IMR-90 (cell line): Measurements from ENCODE around the gene NFKBIE. TPM values are rescaled to one million over a fixed set of nuclear protein-coding genes. Genes with fewer than 3 reads are reported as not detected.

Experiments used
- ATAC-seq: fragments of 200-7000 bp; cut with Tn5 transposase; 2 replicates; pipeline ENCODE4 v1.9.1; 2020; ENCODE audit warnings: low read depth, mild to moderate bottlenecking, moderate library complexity
- BruUV-seq: library from RNA; stranded (reverse); fragments of 400-500 nt; replicated peaks from 2 replicates; lab custom pipeline; 2021; lab: Mats Ljungman, UMichigan
- CTCF ChIA-PET: fragments of 300-600 bp; formaldehyde crosslinking; extraction: SDS; loops from one replicate; lab custom pipeline; 2021; ENCODE audit warnings: antibody characterized with exemption; lab: Yijun Ruan, JAX
- POLR2A ChIA-PET: fragments of 300-600 bp; sonication (Branson Sonifier 250); formaldehyde crosslinking; loops from one replicate; lab custom pipeline; 2022; ENCODE audit warnings: antibody characterized with exemption; ENCODE audit not compliant: unreplicated experiment; lab: Charles Lee
- DNase-seq: peaks from one replicate; pipeline ENCODE4 v3.0.0; 2013
- H2AFZ ChIP-seq: replicated peaks from 2 replicates; pipeline ENCODE3; 2013; ENCODE audit warnings: low read length, mild to moderate bottlenecking; ENCODE audit not compliant: poor library complexity
- H2AK5ac ChIP-seq: 2 replicates; pipeline ENCODE4 v1.6.1; 2013; ENCODE audit warnings: low read depth, low read length, inconsistent platforms
- H2AK9ac ChIP-seq: replicated peaks from 2 replicates; pipeline ENCODE3; 2013; ENCODE audit warnings: mild to moderate bottlenecking, low read depth, low read length, moderate library complexity; ENCODE audit not compliant: poor library complexity
- H2BK120ac ChIP-seq: 2 replicates; pipeline ENCODE4 v1.6.1; 2013; ENCODE audit warnings: low read depth, low read length, inconsistent platforms
- H2BK15ac ChIP-seq: 3 replicates; pipeline ENCODE4 v1.6.1; 2013; ENCODE audit warnings: low read depth, low read length, inconsistent platforms
- H2BK20ac ChIP-seq: 2 replicates; pipeline ENCODE4 v1.6.1; 2013; ENCODE audit warnings: low read depth, mild to moderate bottlenecking, inconsistent platforms, low read length, moderate library complexity
- H2BK5ac ChIP-seq: 2 replicates; pipeline ENCODE4 v1.6.1; 2013; ENCODE audit warnings: mild to moderate bottlenecking, low read depth, low read length, inconsistent platforms; ENCODE audit not compliant: poor library complexity, severe bottlenecking
- H3K14ac ChIP-seq: replicated peaks from 2 replicates; pipeline ENCODE4 v1.6.1; 2013; ENCODE audit warnings: low read depth, low read length, inconsistent platforms
- H3K18ac ChIP-seq: 2 replicates; pipeline ENCODE4 v1.6.1; 2013; ENCODE audit warnings: low read depth, low read length, control low read depth
- H3K23ac ChIP-seq: 2 replicates; pipeline ENCODE4 v1.6.1; 2013; ENCODE audit warnings: low read depth, low read length, inconsistent platforms
- H3K27ac ChIP-seq: 2 replicates; pipeline ENCODE4 v1.5.1; 2013; ENCODE audit warnings: mild to moderate bottlenecking, control low read depth, low read length; ENCODE audit not compliant: insufficient read depth
- H3K27me3 ChIP-seq: 2 replicates; pipeline ENCODE4 v1.6.1; 2013; ENCODE audit warnings: low read length; ENCODE audit not compliant: control insufficient read depth, insufficient read depth
- H3K36me3 ChIP-seq: 2 replicates; pipeline ENCODE4 v1.6.1; 2013; ENCODE audit warnings: low read length, mixed read lengths; ENCODE audit not compliant: control insufficient read depth, insufficient read depth
- H3K4ac ChIP-seq: 2 replicates; pipeline ENCODE4 v1.6.1; 2013; ENCODE audit warnings: low read depth, low read length, inconsistent platforms
- H3K4me1 ChIP-seq: 2 replicates; pipeline ENCODE4 v1.6.1; 2013; ENCODE audit warnings: low read length, mixed read lengths; ENCODE audit not compliant: control insufficient read depth, insufficient read depth
- H3K4me2 ChIP-seq: 2 replicates; pipeline ENCODE4 v1.6.1; 2013; ENCODE audit warnings: low read depth, mild to moderate bottlenecking, control low read depth, low read length, moderate library complexity
- H3K4me3 ChIP-seq: 2 replicates; pipeline ENCODE4 v1.5.1; 2013; ENCODE audit warnings: low read depth, mild to moderate bottlenecking, control low read depth, low read length, moderate library complexity; ENCODE audit not compliant: insufficient read depth
- H3K56ac ChIP-seq: 2 replicates; pipeline ENCODE4 v1.6.1; 2013; ENCODE audit warnings: low read length, inconsistent platforms; ENCODE audit not compliant: insufficient read depth; ENCODE audit errors: extremely low read depth
- H3K79me1 ChIP-seq, 2 experiments: 2 replicates each; pipeline ENCODE4 v1.6.1; 2013; ENCODE audit warnings: low read length in 2 of 2, inconsistent platforms in 1 of 2, low read depth in 1 of 2
- H3K9ac ChIP-seq: 2 replicates; pipeline ENCODE4 v1.6.1; 2013; ENCODE audit warnings: low read depth, low read length, control low read depth
- H3K9me1 ChIP-seq: 2 replicates; pipeline ENCODE4 v1.6.1; 2013; ENCODE audit warnings: low read length, inconsistent platforms; ENCODE audit not compliant: insufficient read depth
- H3K9me3 ChIP-seq: 2 replicates; pipeline ENCODE4 v1.6.1; 2013; ENCODE audit warnings: low read length; ENCODE audit not compliant: control insufficient read depth, insufficient read depth
- H4K20me1 ChIP-seq: 2 replicates; pipeline ENCODE4 v1.6.1; 2013; ENCODE audit warnings: low read length, inconsistent platforms; ENCODE audit not compliant: insufficient read depth
- H4K5ac ChIP-seq: 2 replicates; pipeline ENCODE4 v1.6.1; 2013; ENCODE audit warnings: mild to moderate bottlenecking, low read depth, low read length, control low read depth
- H4K8ac ChIP-seq, 2 experiments: 2 replicates each; pipeline ENCODE4 v1.6.1; 2013; ENCODE audit warnings: low read depth in 2 of 2, low read length in 2 of 2, control low read depth in 1 of 2, inconsistent platforms in 1 of 2
- H4K91ac ChIP-seq: 2 replicates; pipeline ENCODE4 v1.6.1; 2013; ENCODE audit warnings: low read depth, low read length, inconsistent platforms; ENCODE audit not compliant: insufficient read depth
- BHLHE40 ChIP-seq: fragments of 150-350 bp; IDR thresholded peaks from 2 replicates; pipeline ENCODE4 v1.6.1; 2016; ENCODE audit warnings: mild to moderate bottlenecking, low read depth, low read length
- CEBPB ChIP-seq: IDR thresholded peaks from 2 replicates; pipeline ENCODE4 v1.6.1; 2012; ENCODE audit warnings: low read depth, low read length, improper control_type of control experiment
- CHD1 ChIP-seq: IDR thresholded peaks from 2 replicates; pipeline ENCODE4 v1.6.1; 2012; ENCODE audit warnings: low read depth, low read length, improper control_type of control experiment
- FOS ChIP-seq: fragments of 150-350 bp; IDR thresholded peaks from 2 replicates; pipeline ENCODE4 v1.6.1; 2016; ENCODE audit warnings: low read depth, low read length
- MAFK ChIP-seq: IDR thresholded peaks from 2 replicates; pipeline ENCODE4 v1.6.1; 2012; ENCODE audit warnings: low read depth, low read length, improper control_type of control experiment
- MAZ ChIP-seq: IDR thresholded peaks from 2 replicates; pipeline ENCODE4 v1.6.1; 2012; ENCODE audit warnings: low read depth, mild to moderate bottlenecking, low read length, improper control_type of control experiment, moderate library complexity, borderline replicate concordance
- MXI1 ChIP-seq: IDR thresholded peaks from 2 replicates; pipeline ENCODE4 v1.6.1; 2012; ENCODE audit warnings: low read depth, mild to moderate bottlenecking, low read length, moderate library complexity, borderline replicate concordance
- NFE2L2 ChIP-seq: fragments of 150-350 bp; IDR thresholded peaks from 2 replicates; pipeline ENCODE4 v1.6.1; 2016; ENCODE audit warnings: low read depth, mild to moderate bottlenecking, low read length
- POLR2A ChIP-seq: IDR thresholded peaks from 2 replicates; pipeline ENCODE4 v1.6.1; 2012; ENCODE audit warnings: mild to moderate bottlenecking, low read depth, low read length
- RAD21 ChIP-seq: IDR thresholded peaks from 2 replicates; pipeline ENCODE4 v1.6.1; 2012; ENCODE audit warnings: low read length, improper control_type of control experiment
- RCOR1 ChIP-seq: IDR thresholded peaks from 2 replicates; pipeline ENCODE4 v1.6.1; 2012; ENCODE audit warnings: mild to moderate bottlenecking, low read length, improper control_type of control experiment; ENCODE audit not compliant: insufficient replicate concordance
- RFX5 ChIP-seq: IDR thresholded peaks from 2 replicates; pipeline ENCODE4 v1.8.0; 2012; ENCODE audit warnings: low read depth, mild to moderate bottlenecking, low read length, moderate library complexity
- SMC3 ChIP-seq: fragments of 150-350 bp; IDR thresholded peaks from 2 replicates; pipeline ENCODE4 v1.6.1; 2016; ENCODE audit warnings: low read depth, mild to moderate bottlenecking, antibody characterized with exemption, low read length, moderate library complexity
- WGBS, 2 experiments: methylation state at CpG; one replicate each; pipeline versions ENCODE4 v1.1.5 to v1.1.7; 2013; ENCODE audit warnings: missing lambda C conversion rate in 2 of 2; ENCODE audit not compliant: insufficient read length in 1 of 2; ENCODE audit errors: extremely low coverage in 2 of 2; 5-methylcytosine and 5-hydroxymethylcytosine counted together
- dilution Hi-C: fragments of 300-500 bp; cut with HindIII; formaldehyde crosslinking; loops from one replicate; pipeline ENCODE4 v1.14.3; 2018; ENCODE audit warnings: low sequenced_read_pairs; ENCODE audit not compliant: unreplicated experiment
- in situ Hi-C: fragments of 300-500 bp; cut with MboI; formaldehyde crosslinking; loops from 3 replicates; pipeline ENCODE4 v1.14.3; 2019; ENCODE audit warnings: low sequenced_read_pairs, inconsistent platforms, mixed read lengths
- intact Hi-C: fragments of 100-400 bp; cut with micrococcal nuclease; formaldehyde crosslinking; loops from 2 replicates; pipeline ENCODE4 v1.10.0; 2022
- polyA plus RNA-seq, 3 experiments: library from polyadenylated mRNA; depleted of rRNA; stranded (reverse); fragments of >200 nt; gene quantifications; 2 replicates each; pipeline ENCODE4 v1.2.3, GENCODE V29; 2012; ENCODE audit warnings: low replicate concordance in 1 of 3
- total RNA-seq: library from RNA; depleted of rRNA; stranded (reverse); fragments of >200 nt; gene quantifications from 2 replicates; pipeline ENCODE4 v1.2.3, GENCODE V29; 2012
- TF ChIP-seq, protein P1 (sequence below): conservative IDR thresholded peaks from 2 replicates; pipeline ENCODE4 v1.5.1; 2012; ENCODE audit warnings: mild to moderate bottlenecking, low read depth, low read length, improper control_type of control experiment
- TF ChIP-seq, protein P2 (sequence below): fragments of 150-350 bp; IDR thresholded peaks from 2 replicates; pipeline ENCODE4 v1.6.1; 2017; ENCODE audit warnings: mild to moderate bottlenecking, antibody characterized with exemption, low read length, low read depth
- TF ChIP-seq, protein P3 (sequence below): fragments of 150-350 bp; IDR thresholded peaks from 2 replicates; pipeline ENCODE4 v1.6.1; 2016; ENCODE audit warnings: low read depth, mild to moderate bottlenecking, low read length, moderate library complexity, borderline replicate concordance

Gene NFKBIE
- total and polyA plus RNA-seq, 2 of the 4 experiments (the other 2 are of a cell fraction), result 7.9 to 13.0 TPM

DNA sequence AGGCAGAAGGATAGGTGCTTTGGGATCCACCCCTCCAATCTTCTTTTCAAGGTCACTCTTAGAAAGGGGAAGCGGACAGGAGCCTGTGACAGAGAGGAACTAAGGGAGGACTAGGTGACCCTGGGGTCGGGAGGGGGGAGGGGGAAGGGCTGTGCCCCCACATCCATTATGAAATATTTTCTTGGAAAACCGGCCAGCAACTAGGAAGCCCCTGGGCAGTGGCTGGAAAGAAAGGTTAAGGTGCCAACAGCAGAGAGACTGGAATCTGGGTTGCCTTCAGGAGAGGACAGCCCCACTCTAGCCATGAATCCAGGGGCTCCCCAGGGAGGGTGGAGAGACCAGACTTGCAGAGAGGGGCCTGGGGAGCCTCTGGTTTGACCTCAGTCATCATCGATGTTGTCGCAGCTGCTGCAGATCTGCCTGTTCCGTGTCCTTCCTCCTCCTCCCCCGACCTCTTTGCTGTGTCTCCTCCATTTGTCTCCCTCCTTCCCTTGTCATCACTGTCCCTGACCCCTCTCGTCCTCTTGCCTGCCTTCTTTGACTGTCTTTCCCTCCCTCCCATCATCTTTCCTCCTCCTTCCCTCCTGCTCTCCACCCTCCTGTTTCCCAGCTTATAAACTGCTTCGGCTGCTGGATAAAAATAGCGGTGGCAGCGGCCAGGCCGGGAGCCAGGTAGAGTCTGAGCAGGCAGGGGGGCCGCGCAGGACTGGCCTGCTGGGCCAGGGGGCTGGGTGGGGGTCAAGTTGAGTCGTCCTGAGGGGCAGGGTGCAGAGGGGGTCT, 38.8 kb downstream of the NFKBIE start:
- ATAC-seq (no peak), DNase-seq (no peak)
- Histone ChIP-seq H2BK15ac (no peak overlapping the region), H3K18ac (no peak overlapping the region), H2AK5ac (no peak overlapping the region), H3K23ac (no peak overlapping the region), H4K91ac (no peak overlapping the region), H2BK20ac (no peak overlapping the region), H2AK9ac (no peak overlapping the region), H3K79me1 (peaks cover 0 to 8% of the 10 kb centered on the region in 2 experiments; a peak in 1 of 4 replicates), H3K56ac (no peak overlapping the region), H2AFZ (peak overlapping the region; percentile 40), H4K5ac (no peak overlapping the region), H3K9me3 (no peaks in the 10 kb centered on the region), H3K27ac (no peak overlapping the region), H3K14ac (no peak overlapping the region), H3K9ac (no peak overlapping the region), H3K9me1 (no peaks in the 10 kb centered on the region), H4K20me1 (no peaks in the 10 kb centered on the region), H2BK120ac (no peak overlapping the region), H4K8ac (no peak overlapping the region), H2BK5ac (no peak overlapping the region), H3K4me1 (peaks cover 12% of the 10 kb centered on the region), H3K4me2 (no peak overlapping the region), H3K27me3 (no peaks in the 10 kb centered on the region), H3K4ac (no peak overlapping the region), H3K36me3 (no peaks in the 10 kb centered on the region), H3K4me3 (no peak overlapping the region)
- in situ Hi-C loops, result no loop called here
- ChIA-PET POLR2A (no interaction called here), CTCF (no interaction called here)
- 70% methylated on average over 2 of the region's 15 CpGs; no CpG with 5 or more reads in 1 of the 2 experiments for WGBS, 2 experiments
- dilution Hi-C loops, result no loop called here
- no TSS peak for BruUV-seq
- TF ChIP-seq, protein P1, sequence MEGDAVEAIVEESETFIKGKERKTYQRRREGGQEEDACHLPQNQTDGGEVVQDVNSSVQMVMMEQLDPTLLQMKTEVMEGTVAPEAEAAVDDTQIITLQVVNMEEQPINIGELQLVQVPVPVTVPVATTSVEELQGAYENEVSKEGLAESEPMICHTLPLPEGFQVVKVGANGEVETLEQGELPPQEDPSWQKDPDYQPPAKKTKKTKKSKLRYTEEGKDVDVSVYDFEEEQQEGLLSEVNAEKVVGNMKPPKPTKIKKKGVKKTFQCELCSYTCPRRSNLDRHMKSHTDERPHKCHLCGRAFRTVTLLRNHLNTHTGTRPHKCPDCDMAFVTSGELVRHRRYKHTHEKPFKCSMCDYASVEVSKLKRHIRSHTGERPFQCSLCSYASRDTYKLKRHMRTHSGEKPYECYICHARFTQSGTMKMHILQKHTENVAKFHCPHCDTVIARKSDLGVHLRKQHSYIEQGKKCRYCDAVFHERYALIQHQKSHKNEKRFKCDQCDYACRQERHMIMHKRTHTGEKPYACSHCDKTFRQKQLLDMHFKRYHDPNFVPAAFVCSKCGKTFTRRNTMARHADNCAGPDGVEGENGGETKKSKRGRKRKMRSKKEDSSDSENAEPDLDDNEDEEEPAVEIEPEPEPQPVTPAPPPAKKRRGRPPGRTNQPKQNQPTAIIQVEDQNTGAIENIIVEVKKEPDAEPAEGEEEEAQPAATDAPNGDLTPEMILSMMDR, result no peak
- no peak for TF ChIP-seq MAZ
- TF ChIP-seq, protein P2, sequence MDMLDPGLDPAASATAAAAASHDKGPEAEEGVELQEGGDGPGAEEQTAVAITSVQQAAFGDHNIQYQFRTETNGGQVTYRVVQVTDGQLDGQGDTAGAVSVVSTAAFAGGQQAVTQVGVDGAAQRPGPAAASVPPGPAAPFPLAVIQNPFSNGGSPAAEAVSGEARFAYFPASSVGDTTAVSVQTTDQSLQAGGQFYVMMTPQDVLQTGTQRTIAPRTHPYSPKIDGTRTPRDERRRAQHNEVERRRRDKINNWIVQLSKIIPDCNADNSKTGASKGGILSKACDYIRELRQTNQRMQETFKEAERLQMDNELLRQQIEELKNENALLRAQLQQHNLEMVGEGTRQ, result no peak
- TF ChIP-seq CHD1, result no peak
- TF ChIP-seq CEBPB, result no peak
- no peak for TF ChIP-seq MAFK
- TF ChIP-seq RAD21, result no peak
- TF ChIP-seq MXI1, result no peak
- TF ChIP-seq, protein P3, sequence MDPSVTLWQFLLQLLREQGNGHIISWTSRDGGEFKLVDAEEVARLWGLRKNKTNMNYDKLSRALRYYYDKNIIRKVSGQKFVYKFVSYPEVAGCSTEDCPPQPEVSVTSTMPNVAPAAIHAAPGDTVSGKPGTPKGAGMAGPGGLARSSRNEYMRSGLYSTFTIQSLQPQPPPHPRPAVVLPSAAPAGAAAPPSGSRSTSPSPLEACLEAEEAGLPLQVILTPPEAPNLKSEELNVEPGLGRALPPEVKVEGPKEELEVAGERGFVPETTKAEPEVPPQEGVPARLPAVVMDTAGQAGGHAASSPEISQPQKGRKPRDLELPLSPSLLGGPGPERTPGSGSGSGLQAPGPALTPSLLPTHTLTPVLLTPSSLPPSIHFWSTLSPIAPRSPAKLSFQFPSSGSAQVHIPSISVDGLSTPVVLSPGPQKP, result no peak
- no peak for TF ChIP-seq RFX5
- TF ChIP-seq POLR2A, result no peak
- no peak for TF ChIP-seq SMC3
- TF ChIP-seq BHLHE40, result no peak
- no peak for TF ChIP-seq FOS
- TF ChIP-seq NFE2L2, result no peak
- no peak for TF ChIP-seq RCOR1
- intact Hi-C loops, result no loop called here
